Measurements from ENCODE around the gene LUZP1. TPM values are rescaled to one million over a fixed set of nuclear protein-coding genes. Genes with fewer than 3 reads are reported as not detected.

LUZP1 gene
- polyA plus RNA-seq, 1 of the 3 experiments (the other 2 are of a cell fraction) = 8.9 TPM

DNA sequence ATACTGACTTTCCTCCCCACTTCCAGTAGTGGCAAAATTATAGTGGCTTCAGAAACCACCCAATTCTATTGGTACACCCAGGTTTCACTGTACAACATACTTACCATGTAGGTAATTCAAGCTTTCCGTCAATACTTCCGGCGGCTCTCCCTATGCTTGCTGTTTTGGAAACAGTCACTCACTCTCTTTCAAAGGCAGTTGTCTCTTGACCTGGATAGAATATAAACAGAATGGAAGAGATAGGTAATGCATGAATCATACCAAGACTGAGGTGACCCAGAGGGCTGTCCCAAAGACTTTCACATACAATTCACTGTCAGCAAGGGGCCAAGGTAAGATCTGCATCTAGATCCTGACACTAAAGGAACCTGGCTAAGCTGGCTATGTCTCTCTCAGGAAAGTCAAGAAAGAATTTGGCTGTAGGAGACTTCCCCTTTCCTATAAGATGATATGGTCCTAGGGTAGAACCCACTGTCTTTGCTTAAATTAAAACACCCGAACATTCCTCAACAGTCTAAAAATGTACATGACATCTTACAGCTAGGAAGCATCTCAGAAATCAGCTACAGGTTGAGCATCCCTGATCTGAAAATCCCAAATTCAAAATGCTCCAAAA, 59.6 kb downstream of the LUZP1 start:
- peaks cover 38% of the 10 kb centered on the region for H4K20me1 ChIP-seq (ENCODE audit: insufficient read depth)
- DNase-seq = no peak

DNA sequence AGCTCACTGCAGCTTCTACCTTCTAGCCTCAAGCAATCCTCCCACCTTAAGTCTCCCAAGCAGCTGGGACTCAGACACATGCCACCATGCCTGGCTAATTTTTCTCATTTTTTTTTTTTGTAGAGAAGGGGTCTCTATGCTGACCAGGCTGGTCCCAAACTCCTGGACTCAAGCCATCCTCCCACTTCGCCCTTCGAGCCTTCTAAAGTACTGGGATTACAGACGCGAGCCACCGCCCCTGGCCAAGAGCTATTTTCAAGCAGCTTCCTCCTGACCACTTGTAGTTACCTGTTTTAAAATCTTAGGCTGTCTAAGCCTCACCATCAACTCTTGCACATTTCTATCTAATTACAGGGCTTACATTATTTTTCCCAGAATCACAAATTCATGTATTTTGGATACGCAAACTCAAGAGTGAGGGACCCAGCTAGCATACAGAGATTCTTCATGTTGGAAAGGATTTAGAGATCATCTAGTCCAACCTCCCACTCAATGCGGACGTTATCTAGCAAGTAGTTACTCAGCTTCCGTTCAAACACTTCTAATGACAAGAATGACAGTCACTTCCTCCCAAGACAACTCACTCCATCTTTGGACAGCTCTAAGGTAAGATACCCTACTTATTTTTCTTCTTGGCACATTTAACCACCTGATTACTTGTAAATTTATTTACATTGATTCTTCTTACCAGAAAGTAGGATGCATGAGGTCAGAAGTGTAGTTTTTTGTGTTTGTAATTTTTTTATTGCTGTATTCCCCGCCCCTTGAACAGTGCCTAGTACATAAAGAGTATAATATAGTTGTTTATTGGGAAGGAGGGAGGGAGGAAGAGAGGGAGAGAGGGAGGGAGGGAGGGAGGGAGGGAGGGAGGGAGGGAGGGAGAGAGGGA, 65.4 kb downstream of the LUZP1 start:
- Histone ChIP-seq H3K4me2 (peak overlapping the region; percentile 45), H3K36me3 (replicated peaks in 1 of 2; ENCODE audit: control insufficient read depth in 1 of 2, insufficient read depth in 2 of 2, low read length in 1 of 2) (peaks cover 11 to 30% of the 10 kb centered on the region in 2 experiments), H3K4me3 (ENCODE audit: low read depth in 2 of 2, low read length in 1 of 2) (no peak overlapping the region), H3K9me3 (no peaks in the 10 kb centered on the region), H4K20me1 (ENCODE audit: insufficient read depth) (peaks cover 22% of the 10 kb centered on the region), H3K27ac (ENCODE audit: low read depth in 2 of 2, low read length in 1 of 2) (peak overlapping the region in 1 of 2 experiments; percentile 82; a peak in 2 of 4 replicates), H3F3A (replicated peaks; ENCODE audit: insufficient read depth) (peaks cover 54% of the 10 kb centered on the region), H3K9ac (no peak overlapping the region; the same call in 1 of the 2 replicates), H3K9me2 (no peaks in the 10 kb centered on the region), H2AFZ (ENCODE audit: low read depth) (no peak overlapping the region), H3K4me1 (ENCODE audit: control insufficient read depth in 1 of 2, insufficient read depth in 2 of 2, low read depth in 1 of 2, low read length in 1 of 2) (peaks cover 9 to 46% of the 10 kb centered on the region in 2 experiments), H3K79me2 (ENCODE audit: insufficient read depth) (peaks cover 56% of the 10 kb centered on the region), H3K27me3 (ENCODE audit: insufficient read depth) (no peaks in the 10 kb centered on the region)
- ChIA-PET CTCF (interaction anchor here (0.6 to 2.1 kb wide), 9 partner anchors 9 to 126 kb away, joined by 3 to 50 read pairs (median 4); no protein-coding TSS in a partner anchor), POLR2A (no interaction called here)
- 68% methylated on average over 10 of the region's 10 CpGs for WGBS (ENCODE audit: low lambda C conversion rate)
- DNase-seq = no peak
- TF ChIP-seq, protein P1, sequence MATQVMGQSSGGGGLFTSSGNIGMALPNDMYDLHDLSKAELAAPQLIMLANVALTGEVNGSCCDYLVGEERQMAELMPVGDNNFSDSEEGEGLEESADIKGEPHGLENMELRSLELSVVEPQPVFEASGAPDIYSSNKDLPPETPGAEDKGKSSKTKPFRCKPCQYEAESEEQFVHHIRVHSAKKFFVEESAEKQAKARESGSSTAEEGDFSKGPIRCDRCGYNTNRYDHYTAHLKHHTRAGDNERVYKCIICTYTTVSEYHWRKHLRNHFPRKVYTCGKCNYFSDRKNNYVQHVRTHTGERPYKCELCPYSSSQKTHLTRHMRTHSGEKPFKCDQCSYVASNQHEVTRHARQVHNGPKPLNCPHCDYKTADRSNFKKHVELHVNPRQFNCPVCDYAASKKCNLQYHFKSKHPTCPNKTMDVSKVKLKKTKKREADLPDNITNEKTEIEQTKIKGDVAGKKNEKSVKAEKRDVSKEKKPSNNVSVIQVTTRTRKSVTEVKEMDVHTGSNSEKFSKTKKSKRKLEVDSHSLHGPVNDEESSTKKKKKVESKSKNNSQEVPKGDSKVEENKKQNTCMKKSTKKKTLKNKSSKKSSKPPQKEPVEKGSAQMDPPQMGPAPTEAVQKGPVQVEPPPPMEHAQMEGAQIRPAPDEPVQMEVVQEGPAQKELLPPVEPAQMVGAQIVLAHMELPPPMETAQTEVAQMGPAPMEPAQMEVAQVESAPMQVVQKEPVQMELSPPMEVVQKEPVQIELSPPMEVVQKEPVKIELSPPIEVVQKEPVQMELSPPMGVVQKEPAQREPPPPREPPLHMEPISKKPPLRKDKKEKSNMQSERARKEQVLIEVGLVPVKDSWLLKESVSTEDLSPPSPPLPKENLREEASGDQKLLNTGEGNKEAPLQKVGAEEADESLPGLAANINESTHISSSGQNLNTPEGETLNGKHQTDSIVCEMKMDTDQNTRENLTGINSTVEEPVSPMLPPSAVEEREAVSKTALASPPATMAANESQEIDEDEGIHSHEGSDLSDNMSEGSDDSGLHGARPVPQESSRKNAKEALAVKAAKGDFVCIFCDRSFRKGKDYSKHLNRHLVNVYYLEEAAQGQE (IDR thresholded peaks at IDR 0.05; ENCODE audit: low read depth, low read length) = no peak
- TF ChIP-seq, protein P2, sequence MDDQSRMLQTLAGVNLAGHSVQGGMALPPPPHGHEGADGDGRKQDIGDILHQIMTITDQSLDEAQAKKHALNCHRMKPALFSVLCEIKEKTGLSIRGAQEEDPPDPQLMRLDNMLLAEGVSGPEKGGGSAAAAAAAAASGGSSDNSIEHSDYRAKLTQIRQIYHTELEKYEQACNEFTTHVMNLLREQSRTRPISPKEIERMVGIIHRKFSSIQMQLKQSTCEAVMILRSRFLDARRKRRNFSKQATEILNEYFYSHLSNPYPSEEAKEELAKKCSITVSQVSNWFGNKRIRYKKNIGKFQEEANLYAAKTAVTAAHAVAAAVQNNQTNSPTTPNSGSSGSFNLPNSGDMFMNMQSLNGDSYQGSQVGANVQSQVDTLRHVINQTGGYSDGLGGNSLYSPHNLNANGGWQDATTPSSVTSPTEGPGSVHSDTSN (IDR thresholded peaks at IDR 0.05) = peak; percentile 50; the same call in 1 of the 2 replicates
- TF ChIP-seq TCF12 (IDR thresholded peaks at IDR 0.05) = peak; percentile 10; the same call in 1 of the 2 replicates
- TF ChIP-seq GATA2 (CRISPR knock-in tag; IDR thresholded peaks at IDR 0.05) = no peak
- no peak for TF ChIP-seq USF1 (IDR thresholded peaks at IDR 0.05; ENCODE audit: borderline replicate concordance, low read depth)

More for the DNA sequence above, 59.6 kb downstream of the LUZP1 start:
- H2AFZ ChIP-seq (ENCODE audit: low read depth) = no peak overlapping the region
- H3K9me3 ChIP-seq = no peaks in the 10 kb centered on the region
- H3K4me3 ChIP-seq (ENCODE audit: low read depth in 2 of 2, low read length in 1 of 2) = no peak overlapping the region
- no peaks in the 10 kb centered on the region for H3K27me3 ChIP-seq (ENCODE audit: insufficient read depth)
- H3K4me2 ChIP-seq = no peak overlapping the region
- peaks cover 84% of the 10 kb centered on the region for H3K79me2 ChIP-seq (ENCODE audit: insufficient read depth)
- no peak overlapping the region for H3K27ac ChIP-seq (ENCODE audit: low read depth in 2 of 2, low read length in 1 of 2)
- no peaks in the 10 kb centered on the region for H3K9me2 ChIP-seq
- H3K4me1 ChIP-seq (ENCODE audit: control insufficient read depth in 1 of 2, insufficient read depth in 2 of 2, low read depth in 1 of 2, low read length in 1 of 2) = peaks cover 0 to 5% of the 10 kb centered on the region in 2 experiments; a peak in 2 of 4 replicates
- 86% methylated on average over 4 of the region's 4 CpGs for WGBS (ENCODE audit: low lambda C conversion rate)
- ChIA-PET CTCF (interaction anchor here (0.7 to 9.2 kb wide), 7 partner anchors 9 to 134 kb away, joined by 3 to 96 read pairs (median 4); partner anchors contain the start of gene HTR1D), POLR2A (interaction anchor here (1.4 kb wide), 1 partner anchor 10 kb away, joined by 3 read pairs; no protein-coding TSS in a partner anchor)
- TF ChIP-seq RAD21 (IDR thresholded peaks at IDR 0.05; ENCODE audit: low read length) (no peak), ELF1 (IDR thresholded peaks at IDR 0.05) (no peak), JUND (IDR thresholded peaks at IDR 0.05) (no peak), SIN3A (IDR thresholded peaks at IDR 0.05; ENCODE audit: borderline replicate concordance, low read depth, low read length) (no peak), TAF1 (IDR thresholded peaks at IDR 0.05; ENCODE audit: borderline replicate concordance, low read depth, low read length) (no peak), EP300 (IDR thresholded peaks at IDR 0.05; ENCODE audit: borderline replicate concordance in 1 of 2, low read depth in 1 of 2, low read length in 1 of 2) (no peak), CHD2 (IDR thresholded peaks at IDR 0.05; ENCODE audit: low read length, partially characterized antibody) (no peak), RXRA (IDR thresholded peaks at IDR 0.05; ENCODE audit: borderline replicate concordance, low read depth) (no peak), TEAD4 (IDR thresholded peaks at IDR 0.05; ENCODE audit: borderline replicate concordance, insufficient read depth) (no peak)
- TF ChIP-seq, protein P1 (IDR thresholded peaks at IDR 0.05; ENCODE audit: low read depth, low read length) = no peak
- no peak overlapping the region for H3K9ac ChIP-seq
- H3F3A ChIP-seq (replicated peaks; ENCODE audit: insufficient read depth) = peaks cover 11% of the 10 kb centered on the region
- peaks cover 17 to 44% of the 10 kb centered on the region in 2 experiments for H3K36me3 ChIP-seq (replicated peaks in 1 of 2; ENCODE audit: control insufficient read depth in 1 of 2, insufficient read depth in 2 of 2, low read length in 1 of 2)
